GM19395 (cell line): ENCODE data around the gene ZNF514.
"Not testable (repeated sequence)": the region's sequence is repeated elsewhere in the genome, so short reads cannot be mapped to it uniquely, and the experiment has no call there.

Experiments
- ATAC-seq: cut with Tn5 transposase; IDR thresholded peaks from one replicate; pipeline ENCODE4 v1.9.1; 2021; ENCODE audit warnings: mild to moderate bottlenecking, moderate library complexity; ENCODE audit not compliant: unreplicated experiment

Gene ZNF514

GRCh38 chr2:95143838-95144237, 15.8 kb downstream of the ZNF514 start:
- no peak for ATAC-seq

- ATAC-seq = no peak
Measured at GRCh38 chr2:95138702-95139101, 20.9 kb downstream of the ZNF514 start.

- ATAC-seq = peak; percentile 24
Measured at GRCh38 chr2:95122197-95122551, 37.5 kb downstream of the ZNF514 start.

GRCh38 chr2:95121407-95122196, 38.0 kb downstream of the ZNF514 start, which contains the start of gene MRPS5:
TSS of gene MRPS5 (minus strand) at chr2:95121808. CDS start at chr2:95121791, 17 bp downstream.
- ATAC-seq = peak; percentile 95

GRCh38 chr2:95121093-95121406, 38.6 kb downstream of the ZNF514 start:
- no peak for ATAC-seq

- ATAC-seq = peak; percentile 97
Measured at GRCh38 chr2:95115418-95115817, 44.2 kb downstream of the ZNF514 start.

GRCh38 chr2:95113464-95113863, 46.2 kb downstream of the ZNF514 start:
- ATAC-seq = no peak

GRCh38 chr2:95110395-95110794, 49.3 kb downstream of the ZNF514 start:
- no peak for ATAC-seq

GRCh38 chr2:95109260-95109659, 50.4 kb downstream of the ZNF514 start:
- no peak for ATAC-seq

- ATAC-seq = no peak
Measured at GRCh38 chr2:95106081-95106480, 53.6 kb downstream of the ZNF514 start.

GRCh38 chr2:95104606-95105005, 55.0 kb downstream of the ZNF514 start:
- no peak for ATAC-seq

GRCh38 chr2:95099910-95100309, 59.7 kb downstream of the ZNF514 start:
- ATAC-seq = no peak

GRCh38 chr2:95098273-95098672, 61.4 kb downstream of the ZNF514 start:
- not testable (repeated sequence) for ATAC-seq
